Liver (tissue), 9 donors: Measurements from ENCODE around the gene CES2. TPM values are rescaled to one million over a fixed set of nuclear protein-coding genes. Genes with fewer than 3 reads are reported as not detected.

Source experiments
- DNase-seq: peaks from one replicate; pipeline ENCODE4 v3.0.0-alpha.2; 2017; ENCODE audit warnings: low spot score
- H3K27ac ChIP-seq, 2 donors: one replicate each; pipeline ENCODE4 v1.7.0; 2013; ENCODE audit warnings: inconsistent platforms in 2 of 2, low read length in 2 of 2, control low read depth in 1 of 2, low read depth in 1 of 2, mild to moderate bottlenecking in 1 of 2
- H3K27me3 ChIP-seq, 4 donors: one replicate each; pipeline versions ENCODE4 v1.6.1 to v1.7.0; 2013; ENCODE audit warnings: low read length in 3 of 4, inconsistent platforms in 1 of 4, mild to moderate bottlenecking in 1 of 4, moderate library complexity in 1 of 4; ENCODE audit not compliant: control insufficient read depth in 4 of 4, insufficient read depth in 4 of 4
- H3K36me3 ChIP-seq, 4 donors: one replicate each; pipeline versions ENCODE4 v1.6.1 to v1.7.0; 2013; ENCODE audit warnings: low read length in 3 of 4, mild to moderate bottlenecking in 3 of 4, low read depth in 1 of 4, moderate library complexity in 1 of 4; ENCODE audit not compliant: control insufficient read depth in 4 of 4, insufficient read depth in 3 of 4
- H3K4me1 ChIP-seq, 4 donors: one replicate each; pipeline versions ENCODE4 v1.6.1 to v1.7.0; 2013; ENCODE audit warnings: low read length in 3 of 4, mild to moderate bottlenecking in 3 of 4, moderate library complexity in 1 of 4; ENCODE audit not compliant: control insufficient read depth in 4 of 4, insufficient read depth in 4 of 4
- H3K4me3 ChIP-seq, 3 donors: one replicate each; pipeline versions ENCODE4 v1.6.1 to v1.7.0; 2013; ENCODE audit warnings: low read length in 3 of 3, control low read depth in 1 of 3, low read depth in 1 of 3, mild to moderate bottlenecking in 1 of 3
- H3K9ac ChIP-seq, 2 donors: one replicate each; pipeline ENCODE4 v1.7.0; 2013; ENCODE audit warnings: low read length in 2 of 2, mild to moderate bottlenecking in 2 of 2, moderate library complexity in 2 of 2, control low read depth in 1 of 2, low read depth in 1 of 2
- H3K9me3 ChIP-seq, 4 donors: one replicate each; pipeline versions ENCODE4 v1.6.1 to v1.7.0; 2013; ENCODE audit warnings: low read length in 3 of 4; ENCODE audit not compliant: control insufficient read depth in 4 of 4
- ATF3 ChIP-seq: IDR thresholded peaks from 2 replicates; pipeline ENCODE4 v1.6.1; 2016; ENCODE audit warnings: antibody characterized with exemption
- CTCF ChIP-seq: fragments of 150-350 bp; IDR thresholded peaks from 2 replicates; pipeline ENCODE4 v1.5.1; 2017; ENCODE audit warnings: improper control_type of control experiment, low read depth, low read length; ENCODE audit not compliant: missing input control
- EGR1 ChIP-seq, 2 donors: IDR thresholded peaks; 2 replicates each; pipeline ENCODE4 v1.6.1; 2016 to 2018; ENCODE audit warnings: antibody characterized with exemption in 2 of 2, low read depth in 2 of 2
- FOXA1 ChIP-seq: IDR thresholded peaks from 2 replicates; pipeline ENCODE4 v1.6.1; 2016; ENCODE audit warnings: antibody characterized with exemption
- FOXA2 ChIP-seq: IDR thresholded peaks from 2 replicates; pipeline ENCODE4 v1.6.1; 2016; ENCODE audit warnings: antibody characterized with exemption
- HNF4A ChIP-seq, 2 donors: conservative IDR thresholded peaks; 2 replicates each; pipeline ENCODE4 v1.6.1; 2016; ENCODE audit warnings: antibody characterized with exemption in 2 of 2, mild to moderate bottlenecking in 2 of 2
- HNF4G ChIP-seq: IDR thresholded peaks from 2 replicates; pipeline ENCODE4 v1.6.1; 2016; ENCODE audit warnings: antibody characterized with exemption
- MAX ChIP-seq: IDR thresholded peaks from 2 replicates; pipeline ENCODE4 v1.6.1; 2016; ENCODE audit warnings: antibody characterized with exemption
- NR2F2 ChIP-seq: IDR thresholded peaks from 2 replicates; pipeline ENCODE4 v1.6.1; 2016; ENCODE audit warnings: antibody characterized with exemption
- RAD21 ChIP-seq, 2 donors: IDR thresholded peaks; 2 replicates each; pipeline ENCODE4 v1.6.1; 2016; ENCODE audit warnings: antibody characterized with exemption in 2 of 2, mild to moderate bottlenecking in 2 of 2
- RXRA ChIP-seq, 2 donors: IDR thresholded peaks; 2 replicates each; pipeline ENCODE4 v1.6.1; 2017 to 2018; ENCODE audit warnings: antibody characterized with exemption in 2 of 2, mild to moderate bottlenecking in 1 of 2
- SP1 ChIP-seq: IDR thresholded peaks from 2 replicates; pipeline ENCODE4 v1.6.1; 2018; ENCODE audit warnings: antibody characterized with exemption, mild to moderate bottlenecking
- TAF1 ChIP-seq: conservative IDR thresholded peaks from 2 replicates; pipeline ENCODE4 v1.6.1; 2016; ENCODE audit warnings: antibody characterized with exemption, mild to moderate bottlenecking
- YY1 ChIP-seq: IDR thresholded peaks from 2 replicates; pipeline ENCODE4 v1.6.1; 2016; ENCODE audit warnings: antibody characterized with exemption, mild to moderate bottlenecking
- ZBTB33 ChIP-seq: IDR thresholded peaks from 2 replicates; pipeline ENCODE4 v1.6.1; 2016; ENCODE audit warnings: antibody characterized with exemption
- WGBS: extraction: QIAGEN DNeasy Blood & Tissue Kit; methylation state at CpG from one replicate; pipeline ENCODE4 v1.1.7; 2013; 5-methylcytosine and 5-hydroxymethylcytosine counted together
- polyA plus RNA-seq, 2 donors: library from polyadenylated mRNA; stranded (reverse) in 1 of 2; unstranded in 1 of 2; fragments of 200-250 nt in 1 of 2; fragments of >200 nt in 1 of 2; fragmentation: Nextera tagmentation in 1 of 2; extraction: Ambion mirVana in 1 of 2; gene quantifications; one replicate each; pipeline versions ENCODE4 v1.2.1 to v1.2.3, GENCODE V29; 2013 to 2015
- total RNA-seq, 2 donors: library from RNA; depleted of rRNA; stranded (reverse); fragments of >200 nt; gene quantifications; one replicate each; pipeline ENCODE4 v1.2.3, GENCODE V29; 2014
- donor health status: healthy.
- donor health status: healthy.
- donor health status: healthy.
- donor health status: healthy.
- donor health status: healthy.

Gene CES2
- total and polyA plus RNA-seq, 4 donors, result 21.2 to 200 (median 182) TPM

GRCh38 chr16:66931665-66932064, 3.7 kb upstream of the CES2 start:
- WGBS, result 86% methylated on average over 2 of the region's 2 CpGs
- H3K36me3 ChIP-seq, result no peaks in the 10 kb centered on the region
- TF ChIP-seq FOXA1, result no peak
- no peak for TF ChIP-seq HNF4A (conservative IDR thresholded peaks at IDR 0.05)
- TF ChIP-seq MAX, result no peak
- no peak for TF ChIP-seq RAD21 (IDR thresholded peaks at IDR 0.05)
- no peak for TF ChIP-seq FOXA2
- no peak for TF ChIP-seq SP1
- no peak for TF ChIP-seq ATF3
- H3K27ac ChIP-seq, result no peak overlapping the region
- no peak for DNase-seq
- H3K4me3 ChIP-seq, result no peak overlapping the region
- no peaks in the 10 kb centered on the region for H3K9me3 ChIP-seq
- H3K27me3 ChIP-seq, result no peaks in the 10 kb centered on the region
- H3K4me1 ChIP-seq, result peaks cover 0 to 33% (median 22%) of the 10 kb centered on the region in 4 donors
- no peak overlapping the region for H3K9ac ChIP-seq

GRCh38 chr16:66932076-66932475, 3.2 kb upstream of the CES2 start:
- Histone ChIP-seq H3K36me3 (no peaks in the 10 kb centered on the region), H3K9ac (no peak overlapping the region), H3K27me3 (no peaks in the 10 kb centered on the region), H3K27ac (no peak overlapping the region), H3K9me3 (no peaks in the 10 kb centered on the region), H3K4me1 (peaks cover 0 to 37% (median 26%) of the 10 kb centered on the region in 4 donors), H3K4me3 (no peak overlapping the region)
- 78% methylated on average over 4 of the region's 4 CpGs for WGBS
- DNase-seq, result no peak
- no peak for TF ChIP-seq RAD21 (IDR thresholded peaks at IDR 0.05)
- no peak for TF ChIP-seq CTCF
- TF ChIP-seq ZBTB33, result no peak
- no peak for TF ChIP-seq NR2F2
- TF ChIP-seq HNF4G, result no peak
- TF ChIP-seq MAX, result no peak
- TF ChIP-seq EGR1 (IDR thresholded peaks at IDR 0.05; ENCODE audit: low read depth in 2 of 2), result no peak
- no peak for TF ChIP-seq TAF1
- no peak for TF ChIP-seq FOXA2
- TF ChIP-seq ATF3, result no peak
- no peak for TF ChIP-seq YY1
- no peak for TF ChIP-seq HNF4A (conservative IDR thresholded peaks at IDR 0.05)

GRCh38 chr16:66933776-66934137, 1.6 kb upstream of the CES2 start:
- no peaks in the 10 kb centered on the region for H3K36me3 ChIP-seq
- DNase-seq, result no peak
- no peak for TF ChIP-seq YY1
- TF ChIP-seq EGR1 (IDR thresholded peaks at IDR 0.05; ENCODE audit: low read depth in 2 of 2), result no peak
- TF ChIP-seq HNF4G, result no peak
- no peak for TF ChIP-seq RAD21 (IDR thresholded peaks at IDR 0.05)
- no peak for TF ChIP-seq FOXA2
- no peak for TF ChIP-seq CTCF
- no peak for TF ChIP-seq TAF1
- no peak for TF ChIP-seq MAX
- no peak for TF ChIP-seq ATF3
- TF ChIP-seq RXRA (IDR thresholded peaks at IDR 0.05), result no peak
- TF ChIP-seq HNF4A (conservative IDR thresholded peaks at IDR 0.05), result no peak

More at GRCh38 chr16:66933776-66934137, 1.6 kb upstream of the CES2 start:
- peaks cover 5 to 54% (median 43%) of the 10 kb centered on the region in 4 donors for H3K4me1 ChIP-seq
- peak overlapping the region; percentile 94 to 96 for H3K27ac ChIP-seq
- H3K27me3 ChIP-seq, result no peaks in the 10 kb centered on the region
- peak overlapping the region; percentile 77 to 93 (median 81) for H3K4me3 ChIP-seq
- H3K9ac ChIP-seq, result peak overlapping the region; percentile 61 to 86
- no peaks in the 10 kb centered on the region for H3K9me3 ChIP-seq
- WGBS, result 1% methylated on average over 12 of the region's 12 CpGs
